GM21381 (cell line): Measurements from ENCODE around the gene FIGLA.
"Not testable (repeated sequence)": the region's sequence is repeated elsewhere in the genome, so short reads cannot be mapped to it uniquely, and the experiment has no call there.

Experiments used
- ATAC-seq: cut with Tn5 transposase; IDR thresholded peaks from one replicate; pipeline ENCODE4 v1.9.1; 2021; ENCODE audit warnings: mild to moderate bottlenecking, moderate library complexity; ENCODE audit not compliant: unreplicated experiment

The FIGLA gene

GRCh38 chr2:70747284-70747683 lies 43.2 kb downstream of the FIGLA start:
- no peak for ATAC-seq

GRCh38 chr2:70746094-70746974 lies 44.1 kb downstream of the FIGLA start:
- ATAC-seq: no peak

GRCh38 chr2:70745276-70745825 lies 45.1 kb downstream of the FIGLA start:
- no peak for ATAC-seq

- no peak for ATAC-seq
These were observed 46.0 kb downstream of the FIGLA start for GRCh38 chr2:70744397-70744796.

GRCh38 chr2:70743677-70744076 lies 46.8 kb downstream of the FIGLA start:
- ATAC-seq: no peak

GRCh38 chr2:70743068-70743467 lies 47.4 kb downstream of the FIGLA start:
- no peak for ATAC-seq

- not testable (repeated sequence) for ATAC-seq
These were observed 51.0 kb downstream of the FIGLA start for GRCh38 chr2:70739492-70739891.

GRCh38 chr2:70738159-70738558 lies 52.3 kb downstream of the FIGLA start:
- ATAC-seq: no peak

GRCh38 chr2:70735071-70735470 lies 55.4 kb downstream of the FIGLA start:
- no peak for ATAC-seq

GRCh38 chr2:70733646-70734180 lies 56.7 kb downstream of the FIGLA start:
- ATAC-seq: no peak

GRCh38 chr2:70732766-70733645 lies 57.4 kb downstream of the FIGLA start:
- ATAC-seq: no peak

- no peak for ATAC-seq
These were observed 59.7 kb downstream of the FIGLA start for GRCh38 chr2:70730730-70731129.

GRCh38 chr2:70729647-70730046 lies 60.8 kb downstream of the FIGLA start:
- ATAC-seq: no peak

GRCh38 chr2:70728128-70728527 lies 62.3 kb downstream of the FIGLA start:
- ATAC-seq: no peak
